Lower lobe of right lung (tissue), 2 donors: ENCODE measurements around the gene SEMA3D. TPM values are rescaled to one million over a fixed set of nuclear protein-coding genes. Genes with fewer than 3 reads are reported as not detected.
A peak's percentile ranks its signal among the peaks of the same experiment; 100 is the strongest.

ENCODE experiments used
- ATAC-seq, 2 donors: fragments of 200-7000 bp; cut with Tn5 transposase; one replicate each; pipeline ENCODE4 v1.9.1; 2020 to 2022; ENCODE audit warnings: mild to moderate bottlenecking in 2 of 2, moderate library complexity in 2 of 2
- DNase-seq: peaks from one replicate; pipeline ENCODE4 v3.0.0-alpha.2; 2020
- H3K27ac ChIP-seq: fragments of 200-600 bp; one replicate; pipeline ENCODE4 v1.8.0; 2022
- H3K27me3 ChIP-seq: fragments of 200-600 bp; one replicate; pipeline ENCODE4 v1.8.0; 2022; ENCODE audit warnings: low read depth
- H3K36me3 ChIP-seq: fragments of 200-600 bp; one replicate; pipeline ENCODE4 v1.8.0; 2022; ENCODE audit warnings: mild to moderate bottlenecking
- H3K4me1 ChIP-seq: fragments of 200-600 bp; one replicate; pipeline ENCODE4 v1.8.0; 2022
- H3K4me3 ChIP-seq: fragments of 200-600 bp; one replicate; pipeline ENCODE4 v1.8.0; 2022; ENCODE audit warnings: mild to moderate bottlenecking
- H3K9me3 ChIP-seq: fragments of 200-600 bp; one replicate; pipeline ENCODE4 v1.8.0; 2022
- intact Hi-C: fragments of 100-400 bp; cut with DNase I; formaldehyde crosslinking; loops from one replicate; pipeline ENCODE4 v1.11.0; 2022
- total RNA-seq: library from RNA; stranded (reverse); fragmentation: NEBNext Ultra II Directional; extraction: Animal tissue kit (Norgen Biotek cat#: 25700); gene quantifications from one replicate; pipeline ENCODE4 v1.2.1, GENCODE V29; 2021
- TF ChIP-seq, protein P1 (sequence below): fragments of 200-600 bp; IDR thresholded peaks from one replicate; pipeline ENCODE4 v1.8.0; 2022; ENCODE audit warnings: antibody characterized with exemption, mild to moderate bottlenecking
- donor health status: DM: no; HTN: yes; CAD: no; lungs with severe emphysema.

Gene SEMA3D
- total RNA-seq, 1 donor from 2014 or later: 8.0 TPM

DNA sequence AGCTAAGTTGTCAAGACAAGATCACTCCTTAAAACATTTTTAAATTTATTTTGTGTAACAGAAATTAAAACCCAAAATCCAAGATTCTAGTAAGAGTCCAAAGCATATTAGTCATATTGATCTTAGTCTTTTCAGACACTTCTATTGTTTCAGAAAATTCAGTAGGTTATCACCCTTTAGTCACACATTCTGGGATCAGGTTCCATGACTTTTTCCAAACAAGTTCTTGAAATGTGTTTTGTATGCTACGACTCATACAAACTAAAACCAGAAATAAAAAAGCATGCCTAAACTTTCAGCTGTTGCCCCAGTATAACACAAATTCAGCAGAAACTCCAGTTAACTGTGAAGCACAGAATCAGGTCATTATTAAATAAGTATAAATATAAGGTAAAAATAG is 10.7 kb downstream of the SEMA3D start:
- Histone ChIP-seq H3K4me1 (no peaks in the 10 kb centered on the region), H3K4me3 (no peak overlapping the region), H3K36me3 (no peaks in the 10 kb centered on the region), H3K27me3 (no peaks in the 10 kb centered on the region), H3K27ac (no peak overlapping the region), H3K9me3 (peaks cover 6% of the 10 kb centered on the region)
- intact Hi-C loops: no loop called here
- ATAC-seq: no peak
- no peak for DNase-seq
- TF ChIP-seq, protein P1, sequence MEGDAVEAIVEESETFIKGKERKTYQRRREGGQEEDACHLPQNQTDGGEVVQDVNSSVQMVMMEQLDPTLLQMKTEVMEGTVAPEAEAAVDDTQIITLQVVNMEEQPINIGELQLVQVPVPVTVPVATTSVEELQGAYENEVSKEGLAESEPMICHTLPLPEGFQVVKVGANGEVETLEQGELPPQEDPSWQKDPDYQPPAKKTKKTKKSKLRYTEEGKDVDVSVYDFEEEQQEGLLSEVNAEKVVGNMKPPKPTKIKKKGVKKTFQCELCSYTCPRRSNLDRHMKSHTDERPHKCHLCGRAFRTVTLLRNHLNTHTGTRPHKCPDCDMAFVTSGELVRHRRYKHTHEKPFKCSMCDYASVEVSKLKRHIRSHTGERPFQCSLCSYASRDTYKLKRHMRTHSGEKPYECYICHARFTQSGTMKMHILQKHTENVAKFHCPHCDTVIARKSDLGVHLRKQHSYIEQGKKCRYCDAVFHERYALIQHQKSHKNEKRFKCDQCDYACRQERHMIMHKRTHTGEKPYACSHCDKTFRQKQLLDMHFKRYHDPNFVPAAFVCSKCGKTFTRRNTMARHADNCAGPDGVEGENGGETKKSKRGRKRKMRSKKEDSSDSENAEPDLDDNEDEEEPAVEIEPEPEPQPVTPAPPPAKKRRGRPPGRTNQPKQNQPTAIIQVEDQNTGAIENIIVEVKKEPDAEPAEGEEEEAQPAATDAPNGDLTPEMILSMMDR: no peak

DNA sequence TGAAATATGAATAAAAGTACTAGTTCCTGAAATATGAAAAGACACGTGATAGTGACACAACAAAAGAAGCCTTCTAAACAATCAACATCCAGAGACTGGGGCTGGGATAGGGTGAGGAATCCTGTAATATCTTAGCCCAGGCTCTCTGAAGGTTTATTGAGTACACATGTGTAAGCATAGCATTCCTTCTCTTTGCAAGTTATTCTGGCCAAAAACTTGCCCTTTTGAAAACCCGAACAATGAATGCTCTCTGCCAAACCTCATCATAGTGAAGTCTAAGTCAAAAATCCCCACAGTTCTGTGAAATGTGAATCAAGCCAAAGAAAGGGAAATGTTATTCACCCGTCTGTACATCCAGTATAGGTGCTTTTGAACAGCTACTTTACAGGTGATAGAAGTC is 11.6 kb downstream of the SEMA3D start:
- TF ChIP-seq, protein P1: no peak
- Histone ChIP-seq H3K36me3 (no peaks in the 10 kb centered on the region), H3K9me3 (peaks cover 6% of the 10 kb centered on the region), H3K27me3 (no peaks in the 10 kb centered on the region), H3K27ac (no peak overlapping the region), H3K4me3 (no peak overlapping the region), H3K4me1 (no peaks in the 10 kb centered on the region)
- intact Hi-C loops: no loop called here
- no peak for DNase-seq
- no peak for ATAC-seq

DNA sequence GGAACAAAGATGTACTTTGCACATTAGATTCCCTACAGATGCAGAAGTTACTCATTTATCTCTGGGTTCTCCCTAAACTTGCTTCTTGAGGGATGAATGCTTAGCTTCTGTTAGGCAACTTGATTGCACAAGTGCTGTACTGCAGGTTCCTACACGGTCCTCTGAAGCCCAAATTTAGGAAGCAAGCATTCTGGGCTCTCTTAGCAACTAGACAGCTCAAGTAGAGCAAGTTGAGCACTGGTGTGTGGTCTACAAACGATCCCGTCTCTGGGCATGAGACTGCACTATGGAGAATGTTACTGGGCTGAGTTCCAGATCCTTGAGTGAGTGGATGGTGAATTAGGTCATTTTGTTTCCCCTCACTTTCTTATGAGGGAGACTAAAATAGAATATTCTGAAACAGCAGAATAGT is 14.3 kb downstream of the SEMA3D start:
- TF ChIP-seq, protein P1: no peak
- intact Hi-C loops: no loop called here
- Histone ChIP-seq H3K27me3 (no peaks in the 10 kb centered on the region), H3K27ac (no peak overlapping the region), H3K9me3 (no peaks in the 10 kb centered on the region), H3K36me3 (no peaks in the 10 kb centered on the region), H3K4me3 (no peak overlapping the region), H3K4me1 (no peaks in the 10 kb centered on the region)
- peak; percentile 14 to 48 for ATAC-seq
- DNase-seq: no peak

DNA sequence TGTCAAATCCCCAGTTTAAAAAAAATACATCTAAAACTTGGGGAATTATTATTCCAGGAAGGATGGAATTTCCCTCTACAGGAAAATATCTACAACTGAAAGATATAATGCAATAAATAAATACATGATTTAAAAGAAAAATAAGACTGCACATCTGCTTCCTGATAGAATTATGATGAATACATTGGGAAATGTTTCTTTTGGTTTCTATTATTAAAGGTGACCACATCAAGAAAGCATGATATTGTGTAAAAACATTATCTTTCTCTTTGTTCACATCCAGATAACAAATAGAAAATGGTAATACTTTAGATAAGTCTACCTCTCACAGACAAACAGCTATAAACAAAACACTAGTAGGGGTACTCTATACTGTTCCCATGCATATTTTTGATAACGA is 19.2 kb downstream of the SEMA3D start:
- H3K4me3 ChIP-seq: no peak overlapping the region
- no peaks in the 10 kb centered on the region for H3K36me3 ChIP-seq
- TF ChIP-seq, protein P1: no peak
- DNase-seq: no peak
- ATAC-seq: no peak
- H3K27me3 ChIP-seq: no peaks in the 10 kb centered on the region
- H3K4me1 ChIP-seq: no peaks in the 10 kb centered on the region
- intact Hi-C loops: no loop called here
- H3K27ac ChIP-seq: no peak overlapping the region
- H3K9me3 ChIP-seq: no peaks in the 10 kb centered on the region

DNA sequence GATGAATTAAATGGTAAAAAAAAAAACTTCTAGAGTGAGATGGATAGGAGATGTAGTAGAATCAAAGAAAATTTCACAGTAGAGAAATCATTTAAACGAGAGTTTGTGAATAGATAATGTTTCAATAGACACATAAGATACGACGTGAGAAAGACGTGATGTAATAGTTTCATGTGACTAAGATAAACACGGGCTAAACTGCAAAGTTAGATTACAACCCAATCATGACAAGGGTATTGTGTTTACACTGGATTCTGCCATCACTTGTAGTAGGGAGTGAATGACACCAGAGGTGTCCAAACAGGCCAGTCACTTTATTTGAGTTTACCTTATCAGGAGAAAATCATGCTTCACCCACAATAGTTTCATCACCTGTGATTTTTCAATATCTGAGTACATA is 21.6 kb downstream of the SEMA3D start:
- ATAC-seq: no peak
- TF ChIP-seq, protein P1: no peak
- Histone ChIP-seq H3K4me3 (no peak overlapping the region), H3K27me3 (no peaks in the 10 kb centered on the region), H3K36me3 (no peaks in the 10 kb centered on the region), H3K27ac (no peak overlapping the region), H3K9me3 (no peaks in the 10 kb centered on the region), H3K4me1 (no peaks in the 10 kb centered on the region)
- intact Hi-C loops: no loop called here
- no peak for DNase-seq

DNA sequence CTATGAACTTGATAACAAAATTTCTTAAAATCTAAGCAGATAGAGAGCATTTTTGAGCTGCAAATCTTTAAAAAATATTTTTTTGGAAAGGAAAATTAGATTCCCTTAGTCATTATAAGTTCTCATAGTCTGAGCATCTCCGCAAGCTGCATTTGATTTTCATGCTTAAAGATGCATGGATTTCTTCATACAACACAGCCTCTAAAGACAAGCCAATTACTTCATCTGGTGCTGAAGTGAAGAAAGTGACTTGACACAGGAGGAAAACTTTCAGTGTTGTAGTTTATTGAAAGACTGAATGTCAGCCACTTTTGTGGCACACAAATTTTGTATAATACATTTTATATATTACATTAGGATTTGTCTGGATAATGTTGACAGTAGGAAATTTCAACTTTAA is 22.5 kb downstream of the SEMA3D start:
- Histone ChIP-seq H3K4me1 (no peaks in the 10 kb centered on the region), H3K27ac (no peak overlapping the region), H3K27me3 (no peaks in the 10 kb centered on the region), H3K4me3 (no peak overlapping the region), H3K36me3 (no peaks in the 10 kb centered on the region), H3K9me3 (no peaks in the 10 kb centered on the region)
- intact Hi-C loops: no loop called here
- TF ChIP-seq, protein P1: no peak
- ATAC-seq: no peak
- DNase-seq: no peak
